H1 (cell line): Measurements from ENCODE around the gene RELB. TPM values are rescaled to one million over a fixed set of nuclear protein-coding genes. Genes with fewer than 3 reads are reported as not detected.

Experiments used
- CTCF ChIA-PET: fragments of 300-600 bp; sonication (Branson Sonifier 250); formaldehyde crosslinking; loops from one replicate; lab custom pipeline; 2021; ENCODE audit not compliant: partially characterized antibody; lab: Charles Lee
- POLR2A ChIA-PET: fragments of 300-600 bp; sonication (Branson Sonifier 250); formaldehyde crosslinking; loops from one replicate; lab custom pipeline; 2021; ENCODE audit warnings: inconsistent platforms; ENCODE audit not compliant: partially characterized antibody; lab: Charles Lee
- DNase-seq, 2 experiments: peaks; one replicate each; pipeline versions ENCODE4 v3.0.0 to v3.0.0-alpha.2; 2010 to 2022; ENCODE audit warnings: low spot score in 2 of 2, low read depth in 1 of 2, mixed read lengths in 1 of 2
- FAIRE-seq: peaks from 2 replicates; lab custom pipeline; 2011; peaks lifted over from hg19 to GRCh38; lab: Jason Lieb, UNC
- H2AFZ ChIP-seq: 2 replicates; pipeline ENCODE4 v1.8.1; 2012; ENCODE audit warnings: low read length, inconsistent platforms
- H2AK5ac ChIP-seq: 2 replicates; pipeline ENCODE4 v1.6.1; 2013; ENCODE audit warnings: low read depth, low read length
- H2BK120ac ChIP-seq: replicated peaks from 2 replicates; pipeline ENCODE3; 2013; ENCODE audit warnings: low read depth, low read length, inconsistent platforms
- H2BK12ac ChIP-seq: 2 replicates; pipeline ENCODE4 v1.6.1; 2013; ENCODE audit warnings: low read depth, low read length
- H2BK15ac ChIP-seq: 2 replicates; pipeline ENCODE4 v1.6.1; 2013; ENCODE audit warnings: low read length
- H2BK20ac ChIP-seq: 2 replicates; pipeline ENCODE4 v1.6.1; 2013; ENCODE audit warnings: low read length
- H2BK5ac ChIP-seq: 2 replicates; pipeline ENCODE4 v1.6.1; 2013; ENCODE audit warnings: low read depth, low read length
- H3K14ac ChIP-seq: 2 replicates; pipeline ENCODE4 v1.6.1; 2013; ENCODE audit warnings: inconsistent platforms; ENCODE audit not compliant: insufficient read length
- H3K18ac ChIP-seq: 2 replicates; pipeline ENCODE4 v1.6.1; 2013; ENCODE audit warnings: low read length; ENCODE audit errors: extremely low read depth
- H3K23ac ChIP-seq: 2 replicates; pipeline ENCODE4 v1.6.1; 2013; ENCODE audit warnings: inconsistent platforms; ENCODE audit not compliant: insufficient read length
- H3K23me2 ChIP-seq: 2 replicates; pipeline ENCODE4 v1.6.1; 2013; ENCODE audit warnings: low read depth, low read length
- H3K27ac ChIP-seq: 2 replicates; pipeline ENCODE4 v1.6.1; 2011; ENCODE audit warnings: low read depth, low read length, inconsistent platforms
- H3K27me3 ChIP-seq, 4 experiments: replicated peaks in 1 of 4; 1 replicate in 1 of 4; 2 replicates in 3 of 4; pipeline versions ENCODE4 v1.6.1 to v1.8.1; 2011 to 2013; ENCODE audit warnings: low read length in 3 of 4, mild to moderate bottlenecking in 3 of 4, inconsistent platforms in 2 of 4, mixed read lengths in 2 of 4, moderate library complexity in 1 of 4; ENCODE audit not compliant: control insufficient read depth in 3 of 4, insufficient read depth in 3 of 4; ENCODE audit errors: extremely low read depth in 1 of 4
- H3K36me3 ChIP-seq, 4 experiments: 2 replicates each; pipeline versions ENCODE4 v1.6.1 to v1.8.1; 2011 to 2013; ENCODE audit warnings: mild to moderate bottlenecking in 4 of 4, low read length in 3 of 4, moderate library complexity in 2 of 4, control low read depth in 1 of 4, inconsistent platforms in 1 of 4; ENCODE audit not compliant: insufficient read depth in 4 of 4, control insufficient read depth in 2 of 4
- H3K4ac ChIP-seq: replicated peaks from 2 replicates; pipeline ENCODE3; 2013; ENCODE audit warnings: low read length, low read depth, mixed read lengths, inconsistent platforms; ENCODE audit not compliant: insufficient read length
- H3K4me1 ChIP-seq, 4 experiments: replicated peaks in 1 of 4; 1 replicate in 1 of 4; 2 replicates in 3 of 4; pipeline versions ENCODE4 v1.6.1 to v1.8.1; 2011 to 2013; ENCODE audit warnings: low read length in 3 of 4, inconsistent platforms in 2 of 4, mixed read lengths in 1 of 4; ENCODE audit not compliant: insufficient read depth in 4 of 4, control insufficient read depth in 3 of 4
- H3K4me2 ChIP-seq, 2 experiments: 2 replicates each; pipeline versions ENCODE4 v1.6.1 to v1.8.1; 2011 to 2013; ENCODE audit warnings: low read depth in 2 of 2, low read length in 2 of 2, control low read depth in 1 of 2, inconsistent platforms in 1 of 2, mild to moderate bottlenecking in 1 of 2; ENCODE audit not compliant: insufficient read depth in 1 of 2
- H3K4me3 ChIP-seq, 4 experiments: fragments of 200-600, 300-600 bp in 1 of 4; sonication (generic), shearing (Covaris generic), sonication (Bioruptor Twin) in 1 of 4; 2 replicates each; pipeline versions ENCODE4 v1.5.1 to v1.8.1; 2011 to 2016; ENCODE audit warnings: low read length in 4 of 4, low read depth in 3 of 4, control low read depth in 2 of 4, inconsistent platforms in 2 of 4, mild to moderate bottlenecking in 2 of 4, mixed read lengths in 1 of 4, moderate library complexity in 1 of 4; ENCODE audit not compliant: insufficient read depth in 2 of 4; ENCODE audit errors: extremely low read depth in 1 of 4
- H3K56ac ChIP-seq: replicated peaks from 2 replicates; pipeline ENCODE3; 2013; ENCODE audit warnings: low read depth, mild to moderate bottlenecking, mixed read lengths, low read length, inconsistent platforms; ENCODE audit not compliant: insufficient read length
- H3K79me1 ChIP-seq: 2 replicates; pipeline ENCODE4 v1.6.1; 2013; ENCODE audit warnings: low read depth, low read length, control low read depth
- H3K79me2 ChIP-seq, 2 experiments: 2 replicates each; pipeline versions ENCODE4 v1.6.1 to v1.8.1; 2012 to 2013; ENCODE audit warnings: low read length in 2 of 2, mild to moderate bottlenecking in 2 of 2, inconsistent platforms in 1 of 2; ENCODE audit not compliant: insufficient read depth in 2 of 2, control insufficient read depth in 1 of 2
- H3K9ac ChIP-seq, 4 experiments: replicated peaks in 1 of 4; 1 replicate in 1 of 4; 2 replicates in 3 of 4; pipeline versions ENCODE4 v1.6.1 to v1.8.1; 2011 to 2013; ENCODE audit warnings: low read depth in 3 of 4, low read length in 3 of 4, control low read depth in 2 of 4, mild to moderate bottlenecking in 2 of 4, moderate library complexity in 2 of 4, inconsistent platforms in 1 of 4; ENCODE audit errors: extremely low read depth in 1 of 4
- H3K9me3 ChIP-seq, 2 experiments: 2 replicates each; pipeline versions ENCODE4 v1.6.1 to v1.8.1; 2012 to 2013; ENCODE audit warnings: mild to moderate bottlenecking in 2 of 2, moderate library complexity in 2 of 2, control low read depth in 1 of 2, inconsistent platforms in 1 of 2, low read depth in 1 of 2, low read length in 1 of 2, mixed read lengths in 1 of 2; ENCODE audit not compliant: insufficient read depth in 2 of 2
- H4K20me1 ChIP-seq, 2 experiments: replicated peaks in 1 of 2; 2 replicates each; pipeline versions ENCODE3 to v1.8.1; 2011 to 2013; ENCODE audit warnings: inconsistent platforms in 2 of 2, low read length in 2 of 2, mild to moderate bottlenecking in 1 of 2; ENCODE audit not compliant: insufficient read depth in 2 of 2, control insufficient read depth in 1 of 2
- H4K5ac ChIP-seq: 2 replicates; pipeline ENCODE4 v1.6.1; 2013; ENCODE audit warnings: low read length, low read depth, mixed read lengths, inconsistent platforms; ENCODE audit not compliant: insufficient read length
- H4K8ac ChIP-seq: 2 replicates; pipeline ENCODE4 v1.8.0; 2013; ENCODE audit warnings: mild to moderate bottlenecking, moderate library complexity, low read length, inconsistent platforms; ENCODE audit not compliant: insufficient read depth; ENCODE audit errors: extremely low read depth
- H4K91ac ChIP-seq: replicated peaks from 2 replicates; pipeline ENCODE3; 2013; ENCODE audit warnings: low read length, mixed read lengths, inconsistent platforms; ENCODE audit not compliant: insufficient read length
- BCL11A ChIP-seq, 2 experiments: IDR thresholded peaks; one replicate each; pipeline ENCODE4 v1.6.1; 2011; ENCODE audit warnings: low read depth in 2 of 2, low read length in 2 of 2, mild to moderate bottlenecking in 2 of 2
- BRCA1 ChIP-seq: IDR thresholded peaks from 2 replicates; pipeline ENCODE4 v1.6.1; 2012; ENCODE audit warnings: low read depth, low read length, improper control_type of control experiment
- CBX8 ChIP-seq: fragments of 300-800, 300-1000 bp; sonication (generic); IDR thresholded peaks from 2 replicates; pipeline ENCODE4 v1.7.1; 2016; ENCODE audit warnings: low read depth, low read length, borderline replicate concordance
- CEBPB ChIP-seq: IDR thresholded peaks from 2 replicates; pipeline ENCODE4 v1.6.1; 2012; ENCODE audit warnings: low read depth, low read length
- KDM5A ChIP-seq: fragments of 200-600 bp; IDR thresholded peaks from 2 replicates; pipeline ENCODE4 v1.7.1; 2012; ENCODE audit warnings: mild to moderate bottlenecking, low read length, inconsistent platforms, mixed read lengths
- POU5F1 ChIP-seq: IDR thresholded peaks from 2 replicates; pipeline ENCODE4 v1.6.1; 2011; ENCODE audit warnings: low read depth, mild to moderate bottlenecking, low read length, moderate library complexity
- RXRA ChIP-seq: IDR thresholded peaks from 2 replicates; pipeline ENCODE4 v1.6.1; 2011; ENCODE audit warnings: low read depth, mild to moderate bottlenecking, low read length, moderate library complexity; ENCODE audit not compliant: insufficient read depth
- YY1 ChIP-seq: IDR thresholded peaks from 2 replicates; pipeline ENCODE4 v1.6.1; 2011; ENCODE audit warnings: low read depth, mild to moderate bottlenecking, low read length
- WGBS, 2 experiments: shearing (Covaris generic) in 1 of 2; methylation state at CpG; one replicate each; pipeline versions ENCODE4 v1.1.6 to v1.1.7; 2013 to 2015; ENCODE audit warnings: low lambda C conversion rate in 2 of 2, mixed read lengths in 2 of 2, inconsistent platforms in 1 of 2, low coverage in 1 of 2, missing lambda C conversion rate in 1 of 2; ENCODE audit not compliant: insufficient replicate concordance in 2 of 2, insufficient coverage in 1 of 2, insufficient read length in 1 of 2; ENCODE audit errors: extremely low coverage in 1 of 2, missing lambda C conversion rate in 1 of 2; 5-methylcytosine and 5-hydroxymethylcytosine counted together
- polyA plus RNA-seq, 7 experiments: library from polyadenylated mRNA; depleted of rRNA in 3 of 7; stranded (reverse) in 5 of 7; unstranded in 2 of 7; fragments of >200 nt in 5 of 7; fragments of 200-250 nt in 2 of 7; gene quantifications; 1 replicate in 5 of 7; 2 replicates in 1 of 7; 4 replicates in 1 of 7; pipeline versions ENCODE4 v1.2.1 to v1.2.3, GENCODE V29; 2011 to 2013; ENCODE audit warnings: missing spikeins in 2 of 7, mixed read lengths in 2 of 7
- total RNA-seq: library from RNA; stranded (reverse); fragmentation: NEBNext Ultra II Directional; extraction: Animal tissue kit (Norgen Biotek cat#: 25700); gene quantifications from 2 replicates; pipeline ENCODE4 v1.2.1, GENCODE V29; 2021
- TF ChIP-seq, protein P1 (sequence below), 3 experiments: IDR thresholded peaks; 1 replicate in 2 of 3; 2 replicates in 1 of 3; pipeline versions ENCODE4 v1.5.1 to v1.6.1; 2011; ENCODE audit warnings: low read length in 3 of 3, mild to moderate bottlenecking in 3 of 3, inconsistent platforms in 2 of 3, low read depth in 1 of 3, moderate library complexity in 1 of 3; ENCODE audit not compliant: insufficient read depth in 1 of 3; ENCODE audit errors: control extremely low read depth in 1 of 3
- TF ChIP-seq, protein P2 (sequence below): IDR thresholded peaks from 2 replicates; pipeline ENCODE4 v1.6.1; 2011; ENCODE audit warnings: low read depth, mild to moderate bottlenecking, low read length; ENCODE audit not compliant: insufficient read depth

RELB gene
- total and polyA plus RNA-seq, 2 of the 8 experiments (the other 6 are each of a cell fraction or from before 2014, with no cell fraction given): 10.0 to 13.1 TPM

DNA sequence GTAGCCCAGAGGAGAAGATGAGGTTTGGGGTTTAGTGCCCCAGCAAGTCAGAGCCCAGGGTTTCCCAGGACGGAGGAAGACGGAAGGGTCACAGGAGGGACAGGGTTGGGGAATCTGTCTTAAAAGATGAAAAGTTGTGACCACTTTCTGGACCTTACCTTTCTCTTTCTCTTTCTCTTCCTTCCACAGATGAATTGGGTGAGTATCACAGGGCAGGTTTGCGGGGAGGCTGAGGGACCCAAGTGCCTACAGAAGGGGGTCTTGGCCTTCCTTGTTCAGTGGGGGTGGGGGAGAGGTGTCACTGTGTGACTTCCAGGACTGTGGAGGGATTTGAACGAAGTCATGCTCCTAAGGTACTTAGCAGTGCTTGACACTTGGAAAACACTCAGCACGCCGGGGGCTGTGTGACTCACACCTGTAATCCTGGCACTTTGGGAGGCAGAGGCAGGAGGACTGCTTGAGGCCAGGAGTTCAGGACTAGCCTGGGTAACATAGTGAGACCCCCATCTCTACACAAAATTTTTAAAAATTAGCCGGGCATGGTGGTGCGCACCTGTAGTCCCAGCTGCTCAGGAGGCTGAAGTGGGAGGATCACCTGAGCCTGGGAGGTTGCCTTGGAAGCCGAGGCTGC lies 8.5 kb downstream of the RELB start:
- Histone ChIP-seq H3K27ac (no peak overlapping the region), H3K56ac (no peak overlapping the region), H3K79me2 (no peaks in the 10 kb centered on the region), H3K9ac (no peak overlapping the region), H4K91ac (no peak overlapping the region), H4K8ac (no peak overlapping the region), H3K4ac (no peak overlapping the region), H2AFZ (no peak overlapping the region), H4K5ac (no peak overlapping the region), H3K79me1 (no peaks in the 10 kb centered on the region), H3K36me3 (peaks cover 0 to 4% (median 2%) of the 10 kb centered on the region in 4 experiments; a peak in 2 of 8 replicates), H3K14ac (no peak overlapping the region), H2BK5ac (no peak overlapping the region), H2AK5ac (no peak overlapping the region), H2BK15ac (no peak overlapping the region), H2BK12ac (no peak overlapping the region), H2BK20ac (no peak overlapping the region), H4K20me1 (no peaks in the 10 kb centered on the region), H3K23me2 (no peaks in the 10 kb centered on the region), H3K18ac (no peak overlapping the region), H3K23ac (no peak overlapping the region), H3K27me3 (no peaks in the 10 kb centered on the region), H2BK120ac (no peak overlapping the region), H3K4me2 (no peak overlapping the region), H3K4me3 (no peak overlapping the region), H3K4me1 (no peaks in the 10 kb centered on the region), H3K9me3 (no peaks in the 10 kb centered on the region)
- FAIRE-seq (no peak), DNase-seq (no peak)
- ChIA-PET CTCF (interaction anchor here (1.1 to 1.4 kb wide), 3 partner anchors 20 to 150 kb away, joined by 3 to 4 read pairs (median 3); no protein-coding TSS in a partner anchor), POLR2A (interaction anchor here (1.1 to 1.5 kb wide), 2 partner anchors 8 to 82 kb away, joined by 3 to 5 read pairs; no protein-coding TSS in a partner anchor)
- WGBS, 2 experiments: 89% methylated on average over 9 of the region's 9 CpGs; no CpG with 5 or more reads in 1 of the 2 experiments
- TF ChIP-seq RXRA (no peak), POU5F1 (no peak), CEBPB (no peak), YY1 (no peak), BRCA1 (no peak), CBX8 (no peak), BCL11A (IDR thresholded peaks at IDR 0.05; ENCODE audit: low read depth in 2 of 2, low read length in 2 of 2) (no peak), KDM5A (no peak)
- TF ChIP-seq, protein P1, sequence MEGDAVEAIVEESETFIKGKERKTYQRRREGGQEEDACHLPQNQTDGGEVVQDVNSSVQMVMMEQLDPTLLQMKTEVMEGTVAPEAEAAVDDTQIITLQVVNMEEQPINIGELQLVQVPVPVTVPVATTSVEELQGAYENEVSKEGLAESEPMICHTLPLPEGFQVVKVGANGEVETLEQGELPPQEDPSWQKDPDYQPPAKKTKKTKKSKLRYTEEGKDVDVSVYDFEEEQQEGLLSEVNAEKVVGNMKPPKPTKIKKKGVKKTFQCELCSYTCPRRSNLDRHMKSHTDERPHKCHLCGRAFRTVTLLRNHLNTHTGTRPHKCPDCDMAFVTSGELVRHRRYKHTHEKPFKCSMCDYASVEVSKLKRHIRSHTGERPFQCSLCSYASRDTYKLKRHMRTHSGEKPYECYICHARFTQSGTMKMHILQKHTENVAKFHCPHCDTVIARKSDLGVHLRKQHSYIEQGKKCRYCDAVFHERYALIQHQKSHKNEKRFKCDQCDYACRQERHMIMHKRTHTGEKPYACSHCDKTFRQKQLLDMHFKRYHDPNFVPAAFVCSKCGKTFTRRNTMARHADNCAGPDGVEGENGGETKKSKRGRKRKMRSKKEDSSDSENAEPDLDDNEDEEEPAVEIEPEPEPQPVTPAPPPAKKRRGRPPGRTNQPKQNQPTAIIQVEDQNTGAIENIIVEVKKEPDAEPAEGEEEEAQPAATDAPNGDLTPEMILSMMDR (IDR thresholded peaks at IDR 0.05; ENCODE audit: control extremely low read depth in 1 of 3, insufficient read depth in 1 of 3, low read depth in 1 of 3, low read length in 3 of 3): no peak
- TF ChIP-seq, protein P2, sequence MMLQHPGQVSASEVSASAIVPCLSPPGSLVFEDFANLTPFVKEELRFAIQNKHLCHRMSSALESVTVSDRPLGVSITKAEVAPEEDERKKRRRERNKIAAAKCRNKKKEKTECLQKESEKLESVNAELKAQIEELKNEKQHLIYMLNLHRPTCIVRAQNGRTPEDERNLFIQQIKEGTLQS: no peak
